Measurements from ENCODE around the gene RBM33.

- TF ChIP-seq TCF7L2 (IDR thresholded peaks at IDR 0.05; ENCODE audit: low read depth, low read length) (no peak), CTCF (IDR thresholded peaks at IDR 0.05) (no peak)
Observed at GRCh38 chr7:155725006-155725355, 80.5 kb downstream of the RBM33 start.
